ENCODE measurements around the gene MPV17. TPM values are rescaled to one million over a fixed set of nuclear protein-coding genes. Genes with fewer than 3 reads are reported as not detected.
"Not testable (repeated sequence)": the region's sequence is repeated elsewhere in the genome, so short reads cannot be mapped to it uniquely, and the experiment has no call there.

The MPV17 gene
- total RNA-seq, 1 donor from 2014 or later = 71.3 TPM

GRCh38 chr2:27362678-27363420, 40.0 kb upstream of the MPV17 start:
- no peak for DNase-seq (ENCODE audit: low read depth)
- no peak for TF ChIP-seq CTCF (conservative IDR thresholded peaks at IDR 0.05; ENCODE audit: low read depth, low read length)
- no peak overlapping the region for H3K4me3 ChIP-seq (ENCODE audit: low read depth, low read length)

GRCh38 chr2:27356382-27357181, 33.7 kb upstream of the MPV17 start, which contains the start of gene GTF3C2:
GTF3C2 (minus strand) TSS chr2:27356764; CDS start chr2:27343554, 13,210 bp downstream.
- DNase-seq (ENCODE audit: low read depth) = peak; percentile 85
- TF ChIP-seq CTCF (conservative IDR thresholded peaks at IDR 0.05; ENCODE audit: low read depth, low read length) = no peak
- peak within 1 kb of the TSS; percentile 92 for H3K4me3 ChIP-seq (ENCODE audit: low read depth, low read length)

GRCh38 chr2:27356056-27356381, 33.1 kb upstream of the MPV17 start:
- TF ChIP-seq CTCF (conservative IDR thresholded peaks at IDR 0.05; ENCODE audit: low read depth, low read length) = no peak
- DNase-seq (ENCODE audit: low read depth) = no peak
- peak overlapping the region; percentile 92 for H3K4me3 ChIP-seq (ENCODE audit: low read depth, low read length)

- TF ChIP-seq CTCF (conservative IDR thresholded peaks at IDR 0.05; ENCODE audit: low read depth, low read length) = no peak
- H3K4me3 ChIP-seq (ENCODE audit: low read depth, low read length) = no peak overlapping the region
- no peak for DNase-seq (ENCODE audit: low read depth)
These were observed 31.7 kb upstream of the MPV17 start for GRCh38 chr2:27354597-27354927.

GRCh38 chr2:27353762-27354596, 31.1 kb upstream of the MPV17 start:
- no peak for DNase-seq (ENCODE audit: low read depth)
- TF ChIP-seq CTCF (conservative IDR thresholded peaks at IDR 0.05; ENCODE audit: low read depth, low read length) = no peak
- no peak overlapping the region for H3K4me3 ChIP-seq (ENCODE audit: low read depth, low read length)

- not testable (repeated sequence) for H3K4me3 ChIP-seq (ENCODE audit: low read depth, low read length); DNase-seq (ENCODE audit: low read depth)
These were observed 30.5 kb upstream of the MPV17 start for GRCh38 chr2:27353386-27353761.

All from epithelial cell of proximal tubule (primary cell).